Measurements from ENCODE around the gene ATP1A3.

DNA sequence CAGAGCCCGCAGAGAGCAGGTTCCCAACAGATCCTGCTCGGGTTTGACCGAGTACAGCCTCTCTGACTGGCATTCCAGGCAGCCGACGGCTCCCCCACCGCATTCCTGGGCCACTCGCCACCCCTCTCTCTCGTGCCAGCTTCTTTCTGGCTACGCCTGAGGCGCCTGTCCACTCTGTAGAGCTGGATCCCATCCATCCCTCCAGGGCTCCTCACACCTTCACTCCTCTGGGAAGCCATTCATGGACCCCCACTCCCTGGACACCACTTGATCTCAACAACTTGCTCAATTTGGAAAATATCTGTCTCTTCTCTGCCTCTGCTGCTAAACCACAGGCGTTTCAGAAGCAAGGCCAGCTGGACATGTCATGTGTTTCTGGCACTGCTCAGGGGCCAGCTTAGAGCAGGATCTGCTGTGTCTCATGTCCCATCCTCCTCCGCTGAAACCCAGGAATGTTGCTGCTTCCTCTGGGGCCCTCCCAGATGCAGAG, 30.6 kb upstream of the ATP1A3 start:
- TF ChIP-seq, protein P1, sequence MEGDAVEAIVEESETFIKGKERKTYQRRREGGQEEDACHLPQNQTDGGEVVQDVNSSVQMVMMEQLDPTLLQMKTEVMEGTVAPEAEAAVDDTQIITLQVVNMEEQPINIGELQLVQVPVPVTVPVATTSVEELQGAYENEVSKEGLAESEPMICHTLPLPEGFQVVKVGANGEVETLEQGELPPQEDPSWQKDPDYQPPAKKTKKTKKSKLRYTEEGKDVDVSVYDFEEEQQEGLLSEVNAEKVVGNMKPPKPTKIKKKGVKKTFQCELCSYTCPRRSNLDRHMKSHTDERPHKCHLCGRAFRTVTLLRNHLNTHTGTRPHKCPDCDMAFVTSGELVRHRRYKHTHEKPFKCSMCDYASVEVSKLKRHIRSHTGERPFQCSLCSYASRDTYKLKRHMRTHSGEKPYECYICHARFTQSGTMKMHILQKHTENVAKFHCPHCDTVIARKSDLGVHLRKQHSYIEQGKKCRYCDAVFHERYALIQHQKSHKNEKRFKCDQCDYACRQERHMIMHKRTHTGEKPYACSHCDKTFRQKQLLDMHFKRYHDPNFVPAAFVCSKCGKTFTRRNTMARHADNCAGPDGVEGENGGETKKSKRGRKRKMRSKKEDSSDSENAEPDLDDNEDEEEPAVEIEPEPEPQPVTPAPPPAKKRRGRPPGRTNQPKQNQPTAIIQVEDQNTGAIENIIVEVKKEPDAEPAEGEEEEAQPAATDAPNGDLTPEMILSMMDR (IDR thresholded peaks at IDR 0.05 in 2 of 3, conservative IDR thresholded peaks at IDR 0.05 in 1 of 3; ENCODE audit: borderline replicate concordance in 1 of 3, insufficient read depth in 1 of 3, low read depth in 2 of 3, low read length in 2 of 3), result no peak
- TF ChIP-seq CEBPB (IDR thresholded peaks at IDR 0.05; ENCODE audit: low read depth), result no peak
- TF ChIP-seq POLR2A (IDR thresholded peaks at IDR 0.05; ENCODE audit: borderline replicate concordance, extremely low read depth, insufficient read depth, insufficient read length), result no peak
- TF ChIP-seq YY1 (IDR thresholded peaks at IDR 0.05; ENCODE audit: extremely low read depth, insufficient replicate concordance, low read depth, low read length), result no peak
- TF ChIP-seq, protein P2, sequence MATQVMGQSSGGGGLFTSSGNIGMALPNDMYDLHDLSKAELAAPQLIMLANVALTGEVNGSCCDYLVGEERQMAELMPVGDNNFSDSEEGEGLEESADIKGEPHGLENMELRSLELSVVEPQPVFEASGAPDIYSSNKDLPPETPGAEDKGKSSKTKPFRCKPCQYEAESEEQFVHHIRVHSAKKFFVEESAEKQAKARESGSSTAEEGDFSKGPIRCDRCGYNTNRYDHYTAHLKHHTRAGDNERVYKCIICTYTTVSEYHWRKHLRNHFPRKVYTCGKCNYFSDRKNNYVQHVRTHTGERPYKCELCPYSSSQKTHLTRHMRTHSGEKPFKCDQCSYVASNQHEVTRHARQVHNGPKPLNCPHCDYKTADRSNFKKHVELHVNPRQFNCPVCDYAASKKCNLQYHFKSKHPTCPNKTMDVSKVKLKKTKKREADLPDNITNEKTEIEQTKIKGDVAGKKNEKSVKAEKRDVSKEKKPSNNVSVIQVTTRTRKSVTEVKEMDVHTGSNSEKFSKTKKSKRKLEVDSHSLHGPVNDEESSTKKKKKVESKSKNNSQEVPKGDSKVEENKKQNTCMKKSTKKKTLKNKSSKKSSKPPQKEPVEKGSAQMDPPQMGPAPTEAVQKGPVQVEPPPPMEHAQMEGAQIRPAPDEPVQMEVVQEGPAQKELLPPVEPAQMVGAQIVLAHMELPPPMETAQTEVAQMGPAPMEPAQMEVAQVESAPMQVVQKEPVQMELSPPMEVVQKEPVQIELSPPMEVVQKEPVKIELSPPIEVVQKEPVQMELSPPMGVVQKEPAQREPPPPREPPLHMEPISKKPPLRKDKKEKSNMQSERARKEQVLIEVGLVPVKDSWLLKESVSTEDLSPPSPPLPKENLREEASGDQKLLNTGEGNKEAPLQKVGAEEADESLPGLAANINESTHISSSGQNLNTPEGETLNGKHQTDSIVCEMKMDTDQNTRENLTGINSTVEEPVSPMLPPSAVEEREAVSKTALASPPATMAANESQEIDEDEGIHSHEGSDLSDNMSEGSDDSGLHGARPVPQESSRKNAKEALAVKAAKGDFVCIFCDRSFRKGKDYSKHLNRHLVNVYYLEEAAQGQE (IDR thresholded peaks at IDR 0.05; ENCODE audit: low read depth), result no peak
- no peak for TF ChIP-seq EGR1 (IDR thresholded peaks at IDR 0.05; ENCODE audit: low read depth)
- TF ChIP-seq SRF (IDR thresholded peaks at IDR 0.05; ENCODE audit: low read depth), result no peak
